ENCODE measurements around the gene SCTR. TPM values are rescaled to one million over a fixed set of nuclear protein-coding genes. Genes with fewer than 3 reads are reported as not detected.

SCTR gene
- total and polyA plus RNA-seq, 2 of the 13 experiments (the other 11 are each of a cell fraction or from before 2014, with no cell fraction given) = not detected

DNA sequence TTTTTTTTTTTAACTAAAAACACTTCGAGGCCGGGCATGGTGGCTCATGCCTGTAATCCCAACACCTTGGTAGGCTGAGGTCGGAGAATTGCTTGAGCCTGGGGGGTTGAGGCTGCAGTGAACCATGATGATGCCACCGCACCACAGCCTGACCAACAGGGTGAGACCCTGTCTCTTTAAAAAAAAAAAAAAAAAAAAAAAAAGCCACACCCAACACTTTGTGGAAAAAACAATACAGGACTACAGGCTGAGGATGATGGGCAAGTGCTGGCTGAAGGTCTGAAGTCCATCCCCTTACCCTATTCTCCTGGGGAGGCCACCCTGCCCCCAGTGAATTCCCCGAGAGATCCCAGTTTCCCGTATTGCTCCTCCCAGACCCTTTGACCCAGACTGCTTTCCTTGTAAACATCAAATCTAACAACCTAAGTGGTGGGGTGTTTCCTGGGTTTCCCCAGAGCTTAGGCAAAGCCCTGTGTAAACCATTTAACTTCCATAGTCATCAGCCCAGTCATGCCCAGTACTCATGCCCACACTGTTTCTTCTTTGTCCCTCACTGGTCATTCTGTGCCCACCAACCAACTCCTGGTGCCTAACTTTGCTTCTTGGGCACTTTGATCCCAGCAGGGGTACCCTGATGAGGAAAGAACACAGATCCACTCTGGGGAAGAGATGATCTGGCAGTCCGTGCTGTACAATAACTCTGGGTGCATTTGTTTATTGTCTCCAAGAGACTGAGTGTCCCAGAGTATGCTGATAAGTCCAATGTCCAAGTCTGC is 98.5 kb downstream of the SCTR start (continued):
- TF ChIP-seq FOXK1 (CRISPR knock-in tag; IDR thresholded peaks at IDR 0.05; ENCODE audit: borderline replicate concordance, low read depth) (peak; percentile 99), ZNF136 (CRISPR knock-in tag; IDR thresholded peaks at IDR 0.05; ENCODE audit: low read depth) (no peak), MAZ (IDR thresholded peaks at IDR 0.05; ENCODE audit: borderline replicate concordance, low read depth, low read length) (peak; percentile 46; the same call in 1 of the 2 replicates), MAZ (CRISPR knock-in tag; IDR thresholded peaks at IDR 0.05; ENCODE audit: low read depth) (no peak), GABPA (IDR thresholded peaks at IDR 0.05; ENCODE audit: low read depth, low read length) (no peak), GABPA (CRISPR knock-in tag; IDR thresholded peaks at IDR 0.05; ENCODE audit: low read depth) (peak; percentile 57; the same call in 1 of the 2 replicates), RELA (CRISPR knock-in tag; IDR thresholded peaks at IDR 0.05) (peak; percentile 96), SRSF9 (IDR thresholded peaks at IDR 0.05; ENCODE audit: borderline replicate concordance, insufficient read depth, low read depth, low read length, poor library complexity, severe bottlenecking) (no peak), ZZZ3 (CRISPR knock-in tag; IDR thresholded peaks at IDR 0.05; ENCODE audit: borderline replicate concordance) (peak; percentile 60; the same call in 1 of the 2 replicates), MXD4 (CRISPR knock-in tag; IDR thresholded peaks at IDR 0.05) (no peak), AHR (CRISPR knock-in tag; IDR thresholded peaks at IDR 0.05) (peak; percentile 76; the same call in 1 of the 2 replicates), MEF2D (CRISPR knock-in tag; IDR thresholded peaks at IDR 0.05) (peak; percentile 64), ELF1 (CRISPR knock-in tag; IDR thresholded peaks at IDR 0.05) (peak; percentile 62), RFX3 (CRISPR knock-in tag; IDR thresholded peaks at IDR 0.05) (peak; percentile 34; the same call in 1 of the 2 replicates), ZNF562 (CRISPR knock-in tag; IDR thresholded peaks at IDR 0.05; ENCODE audit: borderline replicate concordance) (no peak), RCOR2 (CRISPR knock-in tag; IDR thresholded peaks at IDR 0.05) (peak; percentile 16; the same call in 1 of the 2 replicates), ZSCAN12 (CRISPR knock-in tag; IDR thresholded peaks at IDR 0.05) (no peak), HDAC2 (CRISPR knock-in tag; IDR thresholded peaks at IDR 0.05) (peak; percentile 81), HNRNPL (IDR thresholded peaks at IDR 0.05; ENCODE audit: low read depth, low read length) (peak; percentile 67; the same call in 1 of the 2 replicates), IRF2 (CRISPR knock-in tag; IDR thresholded peaks at IDR 0.05) (peak; percentile 85), ZNF788 (CRISPR knock-in tag; IDR thresholded peaks at IDR 0.05; ENCODE audit: borderline replicate concordance) (no peak), CEBPG (CRISPR knock-in tag; IDR thresholded peaks at IDR 0.05) (peak; percentile 77)
- TF ChIP-seq, protein P1, sequence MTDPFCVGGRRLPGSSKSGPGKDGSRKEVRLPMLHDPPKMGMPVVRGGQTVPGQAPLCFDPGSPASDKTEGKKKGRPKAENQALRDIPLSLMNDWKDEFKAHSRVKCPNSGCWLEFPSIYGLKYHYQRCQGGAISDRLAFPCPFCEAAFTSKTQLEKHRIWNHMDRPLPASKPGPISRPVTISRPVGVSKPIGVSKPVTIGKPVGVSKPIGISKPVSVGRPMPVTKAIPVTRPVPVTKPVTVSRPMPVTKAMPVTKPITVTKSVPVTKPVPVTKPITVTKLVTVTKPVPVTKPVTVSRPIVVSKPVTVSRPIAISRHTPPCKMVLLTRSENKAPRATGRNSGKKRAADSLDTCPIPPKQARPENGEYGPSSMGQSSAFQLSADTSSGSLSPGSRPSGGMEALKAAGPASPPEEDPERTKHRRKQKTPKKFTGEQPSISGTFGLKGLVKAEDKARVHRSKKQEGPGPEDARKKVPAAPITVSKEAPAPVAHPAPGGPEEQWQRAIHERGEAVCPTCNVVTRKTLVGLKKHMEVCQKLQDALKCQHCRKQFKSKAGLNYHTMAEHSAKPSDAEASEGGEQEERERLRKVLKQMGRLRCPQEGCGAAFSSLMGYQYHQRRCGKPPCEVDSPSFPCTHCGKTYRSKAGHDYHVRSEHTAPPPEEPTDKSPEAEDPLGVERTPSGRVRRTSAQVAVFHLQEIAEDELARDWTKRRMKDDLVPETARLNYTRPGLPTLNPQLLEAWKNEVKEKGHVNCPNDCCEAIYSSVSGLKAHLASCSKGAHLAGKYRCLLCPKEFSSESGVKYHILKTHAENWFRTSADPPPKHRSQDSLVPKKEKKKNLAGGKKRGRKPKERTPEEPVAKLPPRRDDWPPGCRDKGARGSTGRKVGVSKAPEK (CRISPR knock-in tag; IDR thresholded peaks at IDR 0.05; ENCODE audit: borderline replicate concordance) = no peak
- TF ChIP-seq, protein P2, sequence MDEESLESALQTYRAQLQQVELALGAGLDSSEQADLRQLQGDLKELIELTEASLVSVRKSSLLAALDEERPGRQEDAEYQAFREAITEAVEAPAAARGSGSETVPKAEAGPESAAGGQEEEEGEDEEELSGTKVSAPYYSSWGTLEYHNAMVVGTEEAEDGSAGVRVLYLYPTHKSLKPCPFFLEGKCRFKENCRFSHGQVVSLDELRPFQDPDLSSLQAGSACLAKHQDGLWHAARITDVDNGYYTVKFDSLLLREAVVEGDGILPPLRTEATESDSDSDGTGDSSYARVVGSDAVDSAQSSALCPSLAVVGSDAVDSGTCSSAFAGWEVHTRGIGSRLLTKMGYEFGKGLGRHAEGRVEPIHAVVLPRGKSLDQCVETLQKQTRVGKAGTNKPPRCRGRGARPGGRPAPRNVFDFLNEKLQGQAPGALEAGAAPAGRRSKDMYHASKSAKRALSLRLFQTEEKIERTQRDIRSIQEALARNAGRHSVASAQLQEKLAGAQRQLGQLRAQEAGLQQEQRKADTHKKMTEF (CRISPR knock-in tag; IDR thresholded peaks at IDR 0.05) = peak; percentile 94; the same call in 1 of the 2 replicates
- TF ChIP-seq, protein P3, sequence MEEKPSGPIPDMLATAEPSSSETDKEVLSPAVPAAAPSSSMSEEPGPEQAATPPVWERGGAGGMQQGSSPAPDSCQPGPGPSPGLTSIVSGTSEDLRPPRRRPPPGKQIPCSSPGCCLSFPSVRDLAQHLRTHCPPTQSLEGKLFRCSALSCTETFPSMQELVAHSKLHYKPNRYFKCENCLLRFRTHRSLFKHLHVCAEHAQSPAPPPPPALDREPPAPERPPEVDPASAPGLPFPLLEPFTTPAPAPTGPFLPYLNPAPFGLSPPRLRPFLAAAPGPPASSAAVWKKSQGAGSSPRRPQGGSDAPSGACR (CRISPR knock-in tag; IDR thresholded peaks at IDR 0.05) = peak; percentile 73; the same call in 1 of the 2 replicates
- TF ChIP-seq, protein P4, sequence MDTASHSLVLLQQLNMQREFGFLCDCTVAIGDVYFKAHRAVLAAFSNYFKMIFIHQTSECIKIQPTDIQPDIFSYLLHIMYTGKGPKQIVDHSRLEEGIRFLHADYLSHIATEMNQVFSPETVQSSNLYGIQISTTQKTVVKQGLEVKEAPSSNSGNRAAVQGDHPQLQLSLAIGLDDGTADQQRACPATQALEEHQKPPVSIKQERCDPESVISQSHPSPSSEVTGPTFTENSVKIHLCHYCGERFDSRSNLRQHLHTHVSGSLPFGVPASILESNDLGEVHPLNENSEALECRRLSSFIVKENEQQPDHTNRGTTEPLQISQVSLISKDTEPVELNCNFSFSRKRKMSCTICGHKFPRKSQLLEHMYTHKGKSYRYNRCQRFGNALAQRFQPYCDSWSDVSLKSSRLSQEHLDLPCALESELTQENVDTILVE (CRISPR knock-in tag; IDR thresholded peaks at IDR 0.05) = no peak
